ENCODE data around the gene FRMD4B. TPM values are rescaled to one million over a fixed set of nuclear protein-coding genes. Genes with fewer than 3 reads are reported as not detected.

The FRMD4B gene
- total RNA-seq, 1 experiment from 2014 or later, result 0.90 TPM

- no peaks in the 10 kb centered on the region for H3K36me3 ChIP-seq (ENCODE audit: control insufficient read depth, insufficient read depth, low read length)
- no peak for TF ChIP-seq CTCF (IDR thresholded peaks at IDR 0.05)
- TF ChIP-seq SIN3A (IDR thresholded peaks at IDR 0.05; ENCODE audit: borderline replicate concordance, insufficient read depth, low read depth, low read length), result no peak
- TF ChIP-seq POLR2AphosphoS5 (IDR thresholded peaks at IDR 0.05; ENCODE audit: low read depth, low read length), result no peak
- no peak for TF ChIP-seq TCF7L2 (IDR thresholded peaks at IDR 0.05; ENCODE audit: low read depth, low read length)
- TF ChIP-seq REST (IDR thresholded peaks at IDR 0.05; ENCODE audit: insufficient read depth in 1 of 2, low read depth in 2 of 2, low read length in 1 of 2), result no peak
- in situ Hi-C loops (cut with HindIII; ENCODE audit: low pct_unique_long_range_greater_than_20kb, low sequenced_read_pairs), result no loop called here
- H3K27me3 ChIP-seq (ENCODE audit: control insufficient read depth, insufficient read depth, low read length), result no peaks in the 10 kb centered on the region
- no peak overlapping the region for H3K27ac ChIP-seq (ENCODE audit: low read length)
- no TSS peak for BruUV-seq (replicated peaks)
- intact Hi-C loops (cut with micrococcal nuclease; ENCODE audit: unreplicated experiment), result no loop called here
- POLR2A ChIA-PET, result no interaction called here
- CTCF ChIA-PET, result no interaction called here
- ATAC-seq (no peak), DNase-seq (ENCODE audit: low read depth, low spot score) (no peak)
- no peaks in the 10 kb centered on the region for H3K9me3 ChIP-seq (ENCODE audit: control insufficient read depth, insufficient read depth, low read depth, low read length)
- no peak overlapping the region for H3K4me3 ChIP-seq (ENCODE audit: low read depth in 2 of 2, low read length in 2 of 2)
- no peaks in the 10 kb centered on the region for H3K4me1 ChIP-seq (ENCODE audit: control insufficient read depth, insufficient read depth, low read length)
Observed at GRCh38 chr3:69172058-69172457, 213.8 kb downstream of the FRMD4B start.

DNA sequence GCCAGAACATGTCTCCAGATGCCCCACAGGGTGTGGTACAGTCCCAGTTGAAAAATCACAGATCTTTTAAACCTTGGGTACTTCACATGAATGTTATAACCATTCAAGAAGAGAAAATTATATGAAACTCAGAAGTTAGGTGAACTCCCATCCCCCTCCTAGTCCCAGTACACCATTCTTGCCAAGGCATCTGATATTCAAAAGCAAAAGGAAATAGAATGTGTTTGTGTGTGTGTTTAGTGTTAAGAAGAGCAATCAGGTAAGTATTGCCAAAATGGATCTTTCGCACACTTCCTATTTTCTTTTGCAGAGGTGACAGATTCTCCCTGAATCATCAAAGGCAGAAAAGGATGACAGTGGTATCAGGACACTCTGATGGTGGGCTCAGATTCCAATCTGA is 219.4 kb downstream of the FRMD4B start:
- H3K27me3 ChIP-seq (ENCODE audit: control insufficient read depth, insufficient read depth, low read length), result no peaks in the 10 kb centered on the region
- DNase-seq (ENCODE audit: low read depth, low spot score) (no peak), ATAC-seq (no peak)
- no peak overlapping the region for H3K4me3 ChIP-seq (ENCODE audit: low read depth in 2 of 2, low read length in 2 of 2)
- ChIA-PET CTCF (no interaction called here), POLR2A (no interaction called here)
- H3K9me3 ChIP-seq (ENCODE audit: control insufficient read depth, insufficient read depth, low read depth, low read length), result no peaks in the 10 kb centered on the region
- no TSS peak for BruUV-seq (replicated peaks)
- no peaks in the 10 kb centered on the region for H3K36me3 ChIP-seq (ENCODE audit: control insufficient read depth, insufficient read depth, low read length)
- H3K4me1 ChIP-seq (ENCODE audit: control insufficient read depth, insufficient read depth, low read length), result no peaks in the 10 kb centered on the region
- no peak overlapping the region for H3K27ac ChIP-seq (ENCODE audit: low read length)
- in situ Hi-C loops (cut with HindIII; ENCODE audit: low pct_unique_long_range_greater_than_20kb, low sequenced_read_pairs) (no loop called here), intact Hi-C loops (cut with micrococcal nuclease; ENCODE audit: unreplicated experiment) (no loop called here)
- TF ChIP-seq POLR2AphosphoS5 (IDR thresholded peaks at IDR 0.05; ENCODE audit: low read depth, low read length), result no peak
- no peak for TF ChIP-seq TCF7L2 (IDR thresholded peaks at IDR 0.05; ENCODE audit: low read depth, low read length)
- no peak for TF ChIP-seq REST (IDR thresholded peaks at IDR 0.05; ENCODE audit: insufficient read depth in 1 of 2, low read depth in 2 of 2, low read length in 1 of 2)
- TF ChIP-seq SIN3A (IDR thresholded peaks at IDR 0.05; ENCODE audit: borderline replicate concordance, insufficient read depth, low read depth, low read length), result no peak
- no peak for TF ChIP-seq CTCF (IDR thresholded peaks at IDR 0.05)
